Erythroblast (primary cell): Measurements from ENCODE around the gene TESK2.

ENCODE experiments used
- GATA1 ChIP-seq: IDR thresholded peaks from 2 replicates; pipeline ENCODE4 v1.6.1; 2011; ENCODE audit warnings: low read depth, mild to moderate bottlenecking, control low read depth, low read length, moderate library complexity
- POLR2A ChIP-seq: IDR thresholded peaks from 2 replicates; pipeline ENCODE4 v1.6.1; 2011; ENCODE audit warnings: mild to moderate bottlenecking, low read length

DNA sequence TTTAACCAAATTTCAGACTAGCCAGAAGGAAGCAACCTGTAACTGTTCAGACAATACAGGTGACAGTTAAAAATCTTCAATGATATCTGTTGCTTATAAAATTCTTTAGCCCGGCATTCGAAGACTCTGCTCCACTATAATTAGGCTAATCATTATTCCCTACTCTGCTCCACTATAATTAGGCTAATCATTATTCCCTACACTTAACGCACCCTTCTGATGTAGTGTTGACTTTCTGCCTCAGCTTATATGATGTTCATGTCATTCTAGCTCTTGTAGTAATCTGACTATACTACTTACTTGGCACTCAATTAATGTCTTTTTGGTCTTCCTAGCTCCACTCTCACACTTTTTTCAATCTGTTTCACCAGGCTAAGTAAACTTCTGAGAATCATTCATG, 13.3 kb downstream of the TESK2 start:
- TF ChIP-seq POLR2A (no peak), GATA1 (no peak)
